HepG2 (cell line): ENCODE results near the gene CACNA1D. TPM values are rescaled to one million over a fixed set of nuclear protein-coding genes. Genes with fewer than 3 reads are reported as not detected.
A peak's percentile ranks its signal among the peaks of the same experiment; 100 is the strongest.

Experiments used
- BCL6 ChIP-seq: IDR thresholded peaks from 2 replicates; pipeline ENCODE4 v1.6.1; 2016; ENCODE audit warnings: missing genetic modification reagents, missing compliant biosample characterization
- CBFB ChIP-seq: sonication (generic); formaldehyde crosslinking; IDR thresholded peaks from 2 replicates; pipeline ENCODE4 v1.4.0; 2020; ENCODE audit warnings: missing genetic modification reagents
- CHD2 ChIP-seq: IDR thresholded peaks from 2 replicates; pipeline ENCODE4 v1.6.1; 2011; ENCODE audit warnings: low read depth, low read length, improper control_type of control experiment
- HDAC6 ChIP-seq: fragments of 200-600 bp; sonication (generic); IDR thresholded peaks from 2 replicates; pipeline ENCODE4 v1.7.0; 2017; ENCODE audit warnings: mild to moderate bottlenecking, antibody characterized with exemption, low read length, low read depth
- HOXD1 ChIP-seq: sonication (generic); formaldehyde crosslinking; IDR thresholded peaks from 2 replicates; pipeline ENCODE4 v1.5.0; 2020; ENCODE audit warnings: missing genetic modification reagents
- MATR3 ChIP-seq: sonication (generic); formaldehyde crosslinking; IDR thresholded peaks from 2 replicates; pipeline ENCODE4 v1.4.0; 2020; ENCODE audit warnings: missing genetic modification reagents
- NFE2 ChIP-seq: sonication (generic); formaldehyde crosslinking; IDR thresholded peaks from 2 replicates; pipeline ENCODE4 v1.4.0; 2020; ENCODE audit warnings: missing genetic modification reagents
- NFKB2 ChIP-seq: sonication (generic); formaldehyde crosslinking; IDR thresholded peaks from 2 replicates; pipeline ENCODE4 v1.4.0; 2020; ENCODE audit warnings: missing genetic modification reagents, borderline replicate concordance
- NRL ChIP-seq: sonication (generic); formaldehyde crosslinking; IDR thresholded peaks from 2 replicates; pipeline ENCODE4 v1.5.0; 2020; ENCODE audit warnings: missing genetic modification reagents, mild to moderate bottlenecking, moderate library complexity, borderline replicate concordance
- PRPF4 ChIP-seq: fragments of 200-400 bp; formaldehyde crosslinking; IDR thresholded peaks from 2 replicates; pipeline ENCODE4 v1.6.1; 2016; ENCODE audit warnings: low read length, low read depth; ENCODE audit not compliant: poor library complexity, severe bottlenecking
- RCOR2 ChIP-seq: IDR thresholded peaks from 2 replicates; pipeline ENCODE4 v1.6.1; 2016; ENCODE audit warnings: missing biosample characterization, missing genetic modification reagents
- REPIN1 ChIP-seq: sonication (generic); formaldehyde crosslinking; IDR thresholded peaks from 2 replicates; pipeline ENCODE4 v1.8.0; 2022; ENCODE audit warnings: missing genetic modification reagents, low read depth, mild to moderate bottlenecking, borderline replicate concordance
- RNF219 ChIP-seq: sonication (generic); formaldehyde crosslinking; IDR thresholded peaks from 2 replicates; pipeline ENCODE4 v1.5.0; 2020; ENCODE audit warnings: mild to moderate bottlenecking, missing genetic modification reagents
- SKIL ChIP-seq: sonication (generic); formaldehyde crosslinking; IDR thresholded peaks from 2 replicates; pipeline ENCODE4 v1.8.0; 2022; ENCODE audit warnings: missing genetic modification reagents, mild to moderate bottlenecking, moderate library complexity, borderline replicate concordance
- ZFP36L1 ChIP-seq: sonication (generic); formaldehyde crosslinking; IDR thresholded peaks from 2 replicates; pipeline ENCODE4 v1.8.0; 2022; ENCODE audit warnings: mild to moderate bottlenecking, missing genetic modification reagents, moderate library complexity
- ZMAT3 ChIP-seq: sonication (generic); formaldehyde crosslinking; conservative IDR thresholded peaks from 2 replicates; pipeline ENCODE4 v1.7.0; 2021; ENCODE audit warnings: missing genetic modification reagents
- ZNF205 ChIP-seq: IDR thresholded peaks from 2 replicates; pipeline ENCODE4 v1.6.1; 2018; ENCODE audit warnings: missing biosample characterization, missing genetic modification reagents
- ZNF224 ChIP-seq: sonication (generic); formaldehyde crosslinking; IDR thresholded peaks from 2 replicates; pipeline ENCODE4 v1.5.0; 2020; ENCODE audit warnings: mild to moderate bottlenecking, missing genetic modification reagents
- ZNF225 ChIP-seq: sonication (generic); formaldehyde crosslinking; IDR thresholded peaks from 2 replicates; pipeline ENCODE4 v1.4.0; 2020; ENCODE audit warnings: mild to moderate bottlenecking, missing genetic modification reagents
- ZNF343 ChIP-seq: sonication (generic); formaldehyde crosslinking; IDR thresholded peaks from 2 replicates; pipeline ENCODE4 v1.4.0; 2020; ENCODE audit warnings: mild to moderate bottlenecking, missing genetic modification reagents
- ZNF430 ChIP-seq: sonication (generic); formaldehyde crosslinking; IDR thresholded peaks from 2 replicates; pipeline ENCODE4 v1.9.0; 2021; ENCODE audit warnings: mild to moderate bottlenecking, missing genetic modification reagents
- ZNF841 ChIP-seq: sonication (generic); formaldehyde crosslinking; IDR thresholded peaks from 2 replicates; pipeline ENCODE4 v1.8.1; 2023; ENCODE audit warnings: missing genetic modification reagents, borderline replicate concordance
- polyA plus RNA-seq, 8 experiments: library from polyadenylated mRNA; depleted of rRNA in 3 of 8; stranded (reverse) in 7 of 8; unstranded in 1 of 8; fragments of >200 nt; fragmentation: Illumina TruSeq in 4 of 8; extraction: Trizol in 4 of 8; gene quantifications; 2 replicates each; pipeline versions ENCODE4 v1.2.1 to v1.2.3, GENCODE V29; 2011 to 2016; ENCODE audit warnings: low read depth in 4 of 8, missing spikeins in 1 of 8, mixed read lengths in 1 of 8; ENCODE audit not compliant: insufficient read depth in 1 of 8
- total RNA-seq, 5 experiments: library from RNA; depleted of rRNA; stranded (reverse); fragments of >200 nt; fragmentation: Illumina TruSeq; extraction: Trizol; gene quantifications; 2 replicates each; pipeline ENCODE4 v1.2.3, GENCODE V29; 2016; ENCODE audit warnings: low read depth in 1 of 5
- TF ChIP-seq, protein P1 (sequence below): sonication (generic); formaldehyde crosslinking; IDR thresholded peaks from 2 replicates; pipeline ENCODE4 v1.9.0; 2021; ENCODE audit warnings: missing genetic modification reagents, mild to moderate bottlenecking, borderline replicate concordance
- TF ChIP-seq, protein P2 (sequence below): sonication (generic); formaldehyde crosslinking; IDR thresholded peaks from 2 replicates; pipeline ENCODE4 v1.4.0; 2020; ENCODE audit warnings: missing genetic modification reagents, low read depth, mild to moderate bottlenecking, borderline replicate concordance
- TF ChIP-seq, protein P3 (sequence below): sonication (generic); formaldehyde crosslinking; IDR thresholded peaks from 2 replicates; pipeline ENCODE4 v1.5.0; 2020; ENCODE audit warnings: mild to moderate bottlenecking, missing genetic modification reagents, moderate library complexity

The CACNA1D gene
- total and polyA plus RNA-seq, 2 of the 13 experiments (the other 11 are each of a cell fraction or from before 2014, with no cell fraction given) = 0.26 to 0.38 TPM

DNA sequence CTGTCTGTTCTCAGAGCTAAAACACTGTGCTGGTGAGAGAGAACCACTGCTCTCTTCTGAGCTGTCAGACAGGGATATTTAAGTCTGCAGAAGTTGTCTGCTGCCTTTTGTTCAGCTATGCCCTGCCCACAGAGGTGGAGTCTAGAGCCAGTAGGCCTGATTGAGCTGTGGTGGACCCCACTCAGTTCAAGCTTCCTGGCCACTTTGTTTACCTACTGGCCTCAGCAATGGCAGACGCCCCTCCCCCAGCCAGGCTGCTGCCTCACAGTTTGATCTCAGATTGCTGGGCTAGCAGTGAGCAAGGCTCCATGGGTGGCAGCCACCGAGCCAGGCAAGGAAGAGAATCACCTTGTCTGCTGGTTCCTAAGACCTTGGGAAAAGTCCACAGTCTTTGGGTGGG, 21.0 kb upstream of the CACNA1D start (continued):
- TF ChIP-seq RNF219 (CRISPR knock-in tag) = no peak
- TF ChIP-seq MATR3 (CRISPR knock-in tag) = no peak
- no peak for TF ChIP-seq CHD2
- no peak for TF ChIP-seq ZMAT3 (CRISPR knock-in tag)
- no peak for TF ChIP-seq RCOR2 (CRISPR knock-in tag)
- no peak for TF ChIP-seq PRPF4
- TF ChIP-seq NRL (CRISPR knock-in tag) = no peak
- TF ChIP-seq ZNF430 = no peak
- no peak for TF ChIP-seq HOXD1
- TF ChIP-seq HDAC6 = no peak
- no peak for TF ChIP-seq ZNF225 (CRISPR knock-in tag)
- TF ChIP-seq BCL6 = no peak
- TF ChIP-seq REPIN1 (CRISPR knock-in tag) = no peak
- TF ChIP-seq, protein P1, sequence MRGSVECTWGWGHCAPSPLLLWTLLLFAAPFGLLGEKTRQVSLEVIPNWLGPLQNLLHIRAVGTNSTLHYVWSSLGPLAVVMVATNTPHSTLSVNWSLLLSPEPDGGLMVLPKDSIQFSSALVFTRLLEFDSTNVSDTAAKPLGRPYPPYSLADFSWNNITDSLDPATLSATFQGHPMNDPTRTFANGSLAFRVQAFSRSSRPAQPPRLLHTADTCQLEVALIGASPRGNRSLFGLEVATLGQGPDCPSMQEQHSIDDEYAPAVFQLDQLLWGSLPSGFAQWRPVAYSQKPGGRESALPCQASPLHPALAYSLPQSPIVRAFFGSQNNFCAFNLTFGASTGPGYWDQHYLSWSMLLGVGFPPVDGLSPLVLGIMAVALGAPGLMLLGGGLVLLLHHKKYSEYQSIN (CRISPR knock-in tag) = no peak
- no peak for TF ChIP-seq CBFB (CRISPR knock-in tag)
- 0 out of 2 replicates have a peak, but pooled peaks have one; percentile 23 for TF ChIP-seq SKIL (CRISPR knock-in tag)
- TF ChIP-seq, protein P2, sequence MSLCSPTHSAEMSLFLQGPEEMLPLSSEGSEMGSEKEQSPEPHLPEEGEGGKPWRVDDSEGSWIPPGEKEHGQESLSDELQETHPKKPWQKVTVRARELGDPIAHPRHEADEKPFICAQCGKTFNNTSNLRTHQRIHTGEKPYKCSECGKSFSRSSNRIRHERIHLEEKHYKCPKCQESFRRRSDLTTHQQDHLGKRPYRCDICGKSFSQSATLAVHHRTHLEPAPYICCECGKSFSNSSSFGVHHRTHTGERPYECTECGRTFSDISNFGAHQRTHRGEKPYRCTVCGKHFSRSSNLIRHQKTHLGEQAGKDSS (CRISPR knock-in tag) = 0 out of 2 replicates have a peak, but pooled peaks have one; percentile 43
- no peak for TF ChIP-seq ZNF841 (CRISPR knock-in tag)
- TF ChIP-seq NFKB2 (CRISPR knock-in tag) = no peak
- TF ChIP-seq ZNF205 = no peak
- TF ChIP-seq, protein P3, sequence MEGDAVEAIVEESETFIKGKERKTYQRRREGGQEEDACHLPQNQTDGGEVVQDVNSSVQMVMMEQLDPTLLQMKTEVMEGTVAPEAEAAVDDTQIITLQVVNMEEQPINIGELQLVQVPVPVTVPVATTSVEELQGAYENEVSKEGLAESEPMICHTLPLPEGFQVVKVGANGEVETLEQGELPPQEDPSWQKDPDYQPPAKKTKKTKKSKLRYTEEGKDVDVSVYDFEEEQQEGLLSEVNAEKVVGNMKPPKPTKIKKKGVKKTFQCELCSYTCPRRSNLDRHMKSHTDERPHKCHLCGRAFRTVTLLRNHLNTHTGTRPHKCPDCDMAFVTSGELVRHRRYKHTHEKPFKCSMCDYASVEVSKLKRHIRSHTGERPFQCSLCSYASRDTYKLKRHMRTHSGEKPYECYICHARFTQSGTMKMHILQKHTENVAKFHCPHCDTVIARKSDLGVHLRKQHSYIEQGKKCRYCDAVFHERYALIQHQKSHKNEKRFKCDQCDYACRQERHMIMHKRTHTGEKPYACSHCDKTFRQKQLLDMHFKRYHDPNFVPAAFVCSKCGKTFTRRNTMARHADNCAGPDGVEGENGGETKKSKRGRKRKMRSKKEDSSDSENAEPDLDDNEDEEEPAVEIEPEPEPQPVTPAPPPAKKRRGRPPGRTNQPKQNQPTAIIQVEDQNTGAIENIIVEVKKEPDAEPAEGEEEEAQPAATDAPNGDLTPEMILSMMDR (CRISPR knock-in tag) = no peak
- no peak for TF ChIP-seq ZFP36L1 (CRISPR knock-in tag)
- no peak for TF ChIP-seq NFE2
- no peak for TF ChIP-seq ZNF343 (CRISPR knock-in tag)
- no peak for TF ChIP-seq ZNF224
